ENCODE data around the gene SLC25A4.

DNA sequence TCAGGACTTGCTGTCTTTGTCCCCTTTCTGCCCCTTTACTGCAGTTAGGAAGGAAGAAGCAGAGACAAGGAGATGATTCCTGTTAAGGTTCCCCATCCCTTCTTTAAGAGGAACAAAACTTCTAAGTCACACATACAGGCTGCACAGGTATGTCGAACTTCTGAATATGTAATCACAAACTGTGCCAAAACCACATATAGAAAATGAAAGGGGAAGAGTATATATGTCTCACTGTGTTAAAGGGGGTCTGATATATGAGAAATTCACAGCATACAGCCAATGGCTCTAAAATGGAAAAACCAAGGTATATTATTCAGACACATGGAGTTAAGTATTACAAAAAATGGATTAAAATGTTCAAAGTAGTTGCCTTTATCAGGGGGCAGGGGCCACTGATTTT lies 49.0 kb downstream of the SLC25A4 start:
- TF ChIP-seq CTCF (IDR thresholded peaks at IDR 0.05) (no peak), POLR2A (IDR thresholded peaks at IDR 0.05) (no peak)

Data from right lobe of liver (tissue), 4 donors.